GF-D8 (cell line): ENCODE results near the gene CRY2.

Experiments used
- DNase-seq: peaks from one replicate; lab custom pipeline; 2025; lab: John Stamatoyannopoulos, UW

The CRY2 gene

GRCh38 chr11:45918331-45918941 lies 71.2 kb downstream of the CRY2 start:
- peak; percentile 3 for DNase-seq

GRCh38 chr11:45918962-45919675 lies 71.8 kb downstream of the CRY2 start:
- DNase-seq: no peak

GRCh38 chr11:45919806-45920530 lies 72.7 kb downstream of the CRY2 start:
- no peak for DNase-seq

- DNase-seq: no peak
Measured at GRCh38 chr11:45920531-45921477, 73.5 kb downstream of the CRY2 start.

GRCh38 chr11:45921561-45922424 lies 74.5 kb downstream of the CRY2 start:
- no peak for DNase-seq

GRCh38 chr11:45922425-45923082 lies 75.3 kb downstream of the CRY2 start, which contains the start of gene LARGE2:
Gene LARGE2, plus strand, starts transcription at chr11:45922656. Its CDS starts 227 bp downstream, at chr11:45922883.
- no peak for DNase-seq

GRCh38 chr11:45924036-45924915 lies 77.0 kb downstream of the CRY2 start:
- no peak for DNase-seq

- no peak for DNase-seq
Measured at GRCh38 chr11:45924927-45925326, 77.7 kb downstream of the CRY2 start.

GRCh38 chr11:45925550-45925949 lies 78.3 kb downstream of the CRY2 start:
- DNase-seq: no peak

GRCh38 chr11:45926001-45926401 lies 78.7 kb downstream of the CRY2 start:
- no peak for DNase-seq

GRCh38 chr11:45926536-45927331 lies 79.5 kb downstream of the CRY2 start:
- no peak for DNase-seq

- DNase-seq: no peak
Measured at GRCh38 chr11:45927332-45927683, 80.0 kb downstream of the CRY2 start.

- no peak for DNase-seq
Measured at GRCh38 chr11:45927684-45928413, 80.6 kb downstream of the CRY2 start.

- DNase-seq: no peak
Measured at GRCh38 chr11:45928535-45929215, 81.4 kb downstream of the CRY2 start.

GRCh38 chr11:45929486-45930030 lies 82.3 kb downstream of the CRY2 start:
- no peak for DNase-seq

- no peak for DNase-seq
Measured at GRCh38 chr11:45930031-45930794, 82.9 kb downstream of the CRY2 start.
